ENCODE measurements around the gene GALNT5.

The GALNT5 gene

GRCh38 chr2:157287160-157287559 is 29.7 kb downstream of the GALNT5 start:
- H3K27ac Mint-ChIP-seq: no peak overlapping the region
- no peaks in the 10 kb centered on the region for H3K36me3 Mint-ChIP-seq (ENCODE audit: insufficient read depth)
- ATAC-seq (replicated peaks) (no peak), DNase-seq (no peak)
- H3K4me1 Mint-ChIP-seq (ENCODE audit: low read depth in 2 of 2): no peaks in the 10 kb centered on the region
- no peaks in the 10 kb centered on the region for H3K9me3 Mint-ChIP-seq
- peaks cover 13 to 26% of the 10 kb centered on the region in 2 donors for H3K27me3 Mint-ChIP-seq
- no peak overlapping the region for H3K4me3 Mint-ChIP-seq

GRCh38 chr2:157290525-157290924 is 33.0 kb downstream of the GALNT5 start:
- ATAC-seq (replicated peaks) (no peak), DNase-seq (no peak)
- peaks cover 9 to 13% of the 10 kb centered on the region in 2 donors for H3K27me3 Mint-ChIP-seq
- H3K9me3 Mint-ChIP-seq: no peaks in the 10 kb centered on the region
- no peak overlapping the region for H3K4me3 Mint-ChIP-seq
- no peaks in the 10 kb centered on the region for H3K4me1 Mint-ChIP-seq (ENCODE audit: low read depth in 2 of 2)
- H3K27ac Mint-ChIP-seq: no peak overlapping the region
- H3K36me3 Mint-ChIP-seq (ENCODE audit: insufficient read depth): no peaks in the 10 kb centered on the region

- Mint-ChIP-seq H3K4me1 (ENCODE audit: low read depth in 2 of 2) (no peaks in the 10 kb centered on the region), H3K27ac (no peak overlapping the region)
Observed at GRCh38 chr2:157291018-157291417, 33.5 kb downstream of the GALNT5 start.

DNA sequence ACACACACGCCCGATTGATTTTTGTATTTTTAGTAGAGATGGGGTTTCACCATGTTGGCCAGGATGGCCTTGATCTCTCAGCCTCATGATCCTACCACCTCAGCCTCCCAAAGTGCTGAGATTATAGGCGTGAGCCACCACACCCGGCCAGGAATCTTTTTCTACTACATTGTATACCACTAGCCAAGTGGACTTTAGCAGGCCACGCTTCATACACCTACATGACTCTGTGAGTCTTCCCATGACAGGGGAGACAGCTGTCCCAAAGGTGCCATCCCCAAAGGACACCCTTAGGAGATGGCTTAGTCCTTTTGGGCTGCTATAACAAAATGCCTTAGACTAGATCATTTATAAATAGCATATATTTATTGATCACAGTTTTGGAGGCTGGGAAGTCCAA is 35.3 kb downstream of the GALNT5 start:
- Mint-ChIP-seq H3K9me3 (no peaks in the 10 kb centered on the region), H3K4me3 (no peak overlapping the region), H3K27ac (no peak overlapping the region), H3K4me1 (ENCODE audit: low read depth in 2 of 2) (no peaks in the 10 kb centered on the region), H3K36me3 (ENCODE audit: insufficient read depth) (no peaks in the 10 kb centered on the region), H3K27me3 (peaks cover 11 to 15% of the 10 kb centered on the region in 2 donors)
- no peak for DNase-seq
- no peak for ATAC-seq (replicated peaks)

More at GRCh38 chr2:157291018-157291417, 33.5 kb downstream of the GALNT5 start:
- ATAC-seq (replicated peaks) (no peak), DNase-seq (no peak)
- Mint-ChIP-seq H3K27me3 (peaks cover 9 to 13% of the 10 kb centered on the region in 2 donors), H3K4me3 (no peak overlapping the region), H3K9me3 (no peaks in the 10 kb centered on the region), H3K36me3 (ENCODE audit: insufficient read depth) (no peaks in the 10 kb centered on the region)

GRCh38 chr2:157296490-157296889 is 39.0 kb downstream of the GALNT5 start:
- H3K27me3 Mint-ChIP-seq: peaks cover 8 to 28% of the 10 kb centered on the region in 2 donors
- no peak overlapping the region for H3K4me3 Mint-ChIP-seq
- no peak overlapping the region for H3K27ac Mint-ChIP-seq
- H3K36me3 Mint-ChIP-seq (ENCODE audit: insufficient read depth): no peaks in the 10 kb centered on the region
- no peaks in the 10 kb centered on the region for H3K4me1 Mint-ChIP-seq (ENCODE audit: low read depth in 2 of 2)
- ATAC-seq (replicated peaks) (no peak), DNase-seq (no peak)
- no peaks in the 10 kb centered on the region for H3K9me3 Mint-ChIP-seq

DNA sequence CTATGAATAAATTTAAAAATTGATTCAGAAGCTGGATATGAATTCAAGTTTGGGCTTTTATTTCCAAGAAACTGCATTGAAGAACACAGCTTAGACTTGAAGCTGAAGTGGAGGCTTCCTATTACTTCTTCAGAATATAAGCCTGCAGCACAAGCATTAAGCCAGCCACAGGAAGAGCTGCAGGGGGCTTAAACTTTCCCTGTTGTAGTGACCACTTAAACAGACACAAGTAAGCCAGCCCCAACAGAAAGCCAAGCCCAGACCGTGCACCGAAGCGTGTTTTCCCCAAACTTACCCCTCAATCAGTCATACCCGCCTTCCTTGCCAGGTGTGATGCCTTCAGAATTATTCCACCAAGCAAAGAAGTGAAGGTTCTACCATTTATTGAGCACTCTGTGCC is 39.5 kb downstream of the GALNT5 start:
- DNase-seq (no peak), ATAC-seq (replicated peaks) (no peak)
- H3K27ac Mint-ChIP-seq: no peak overlapping the region
- H3K27me3 Mint-ChIP-seq: peaks cover 8 to 28% of the 10 kb centered on the region in 2 donors
- H3K36me3 Mint-ChIP-seq (ENCODE audit: insufficient read depth): no peaks in the 10 kb centered on the region
- no peaks in the 10 kb centered on the region for H3K9me3 Mint-ChIP-seq
- no peak overlapping the region for H3K4me3 Mint-ChIP-seq
- no peaks in the 10 kb centered on the region for H3K4me1 Mint-ChIP-seq (ENCODE audit: low read depth in 2 of 2)

- Mint-ChIP-seq H3K9me3 (no peaks in the 10 kb centered on the region), H3K4me3 (no peak overlapping the region), H3K27ac (no peak overlapping the region), H3K36me3 (ENCODE audit: insufficient read depth) (no peaks in the 10 kb centered on the region), H3K27me3 (peaks cover 8 to 37% of the 10 kb centered on the region in 2 donors), H3K4me1 (ENCODE audit: low read depth in 2 of 2) (no peaks in the 10 kb centered on the region)
- ATAC-seq (replicated peaks) (no peak), DNase-seq (no peak)
Observed at GRCh38 chr2:157301307-157301706, 43.8 kb downstream of the GALNT5 start.

- no peaks in the 10 kb centered on the region for H3K36me3 Mint-ChIP-seq (ENCODE audit: insufficient read depth)
- peaks cover 1 to 29% of the 10 kb centered on the region in 2 donors for H3K27me3 Mint-ChIP-seq
- no peaks in the 10 kb centered on the region for H3K9me3 Mint-ChIP-seq
- ATAC-seq (replicated peaks) (peak; percentile 76), DNase-seq (peak; percentile 14 to 37 (median 17))
- peaks cover 1 to 7% of the 10 kb centered on the region in 2 donors for H3K4me1 Mint-ChIP-seq (ENCODE audit: low read depth in 2 of 2)
- H3K4me3 Mint-ChIP-seq: no peak overlapping the region
- H3K27ac Mint-ChIP-seq: no peak overlapping the region
Observed at GRCh38 chr2:157302492-157303099, 45.1 kb downstream of the GALNT5 start.

DNA sequence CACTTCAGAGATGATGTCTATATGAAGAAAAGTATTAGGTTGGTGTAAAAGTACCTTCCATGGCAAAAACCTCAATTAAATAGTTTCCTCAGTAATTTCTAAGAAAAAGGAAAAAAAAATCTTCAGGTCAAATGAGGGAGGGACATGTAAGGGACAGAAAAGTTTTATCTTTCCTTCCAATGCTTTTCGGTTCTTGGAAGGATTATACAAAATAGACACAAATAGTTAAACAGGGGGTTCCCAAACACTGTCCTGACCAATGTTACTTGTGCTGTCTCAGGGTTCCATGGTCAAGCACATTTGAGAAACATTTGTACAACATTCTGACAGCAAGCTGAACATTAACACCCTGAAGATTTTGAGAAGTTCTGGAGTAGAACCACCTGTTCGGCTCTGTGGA is 46.1 kb downstream of the GALNT5 start:
- Mint-ChIP-seq H3K27ac (no peak overlapping the region), H3K27me3 (peaks cover 0 to 22% of the 10 kb centered on the region in 2 donors), H3K4me1 (ENCODE audit: low read depth in 2 of 2) (peaks cover 1 to 7% of the 10 kb centered on the region in 2 donors), H3K4me3 (no peak overlapping the region), H3K9me3 (no peaks in the 10 kb centered on the region), H3K36me3 (ENCODE audit: insufficient read depth) (no peaks in the 10 kb centered on the region)
- no peak for DNase-seq
- ATAC-seq (replicated peaks): no peak

GRCh38 chr2:157304811-157305722 is 47.6 kb downstream of the GALNT5 start:
- DNase-seq: no peak
- no peak overlapping the region for H3K27ac Mint-ChIP-seq
- no peaks in the 10 kb centered on the region for H3K36me3 Mint-ChIP-seq (ENCODE audit: insufficient read depth)
- peaks cover 1 to 7% of the 10 kb centered on the region in 2 donors for H3K4me1 Mint-ChIP-seq (ENCODE audit: low read depth in 2 of 2)
- no peaks in the 10 kb centered on the region for H3K9me3 Mint-ChIP-seq
- H3K27me3 Mint-ChIP-seq: peaks cover 11 to 32% of the 10 kb centered on the region in 2 donors
- no peak overlapping the region for H3K4me3 Mint-ChIP-seq
- no peak for ATAC-seq (replicated peaks)

GRCh38 chr2:157305723-157306110 is 48.2 kb downstream of the GALNT5 start:
- H3K27ac Mint-ChIP-seq: no peak overlapping the region
- no peak overlapping the region for H3K4me3 Mint-ChIP-seq
- H3K27me3 Mint-ChIP-seq: peaks cover 11 to 30% of the 10 kb centered on the region in 2 donors
- ATAC-seq (replicated peaks): no peak
- no peak for DNase-seq
- peaks cover 1 to 7% of the 10 kb centered on the region in 2 donors for H3K4me1 Mint-ChIP-seq (ENCODE audit: low read depth in 2 of 2)
- H3K9me3 Mint-ChIP-seq: no peaks in the 10 kb centered on the region
- H3K36me3 Mint-ChIP-seq (ENCODE audit: insufficient read depth): no peaks in the 10 kb centered on the region

- ATAC-seq (replicated peaks) (no peak), DNase-seq (no peak)
- Mint-ChIP-seq H3K4me3 (no peak overlapping the region), H3K36me3 (ENCODE audit: insufficient read depth) (no peaks in the 10 kb centered on the region), H3K4me1 (ENCODE audit: low read depth in 2 of 2) (peaks cover 1 to 7% of the 10 kb centered on the region in 2 donors), H3K27me3 (peaks cover 11 to 35% of the 10 kb centered on the region in 2 donors), H3K27ac (no peak overlapping the region), H3K9me3 (no peaks in the 10 kb centered on the region)
Observed at GRCh38 chr2:157307021-157307420, 49.5 kb downstream of the GALNT5 start.

DNA sequence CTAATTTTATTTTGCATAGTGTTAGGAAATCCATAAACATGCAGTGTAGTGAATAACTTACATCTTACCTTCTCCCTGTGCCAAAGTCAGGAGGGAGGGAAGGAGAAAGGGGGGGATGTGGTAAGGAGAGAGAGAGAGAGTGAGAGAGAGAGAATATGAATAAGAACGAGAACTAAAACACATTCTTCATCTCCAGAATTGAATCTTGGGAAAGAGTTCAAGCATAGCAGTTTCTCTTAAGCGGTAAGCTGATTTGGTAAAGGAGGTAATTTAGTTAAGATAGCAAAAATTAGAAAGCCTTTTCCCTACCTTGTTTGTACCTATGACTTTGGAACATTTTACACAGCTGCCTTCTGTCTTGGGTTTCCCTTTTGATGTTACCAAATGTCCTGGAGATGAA is 52.4 kb downstream of the GALNT5 start:
- Mint-ChIP-seq H3K27ac (no peak overlapping the region), H3K4me3 (no peak overlapping the region), H3K9me3 (no peaks in the 10 kb centered on the region), H3K27me3 (peaks cover 11 to 31% of the 10 kb centered on the region in 2 donors), H3K36me3 (ENCODE audit: insufficient read depth) (no peaks in the 10 kb centered on the region), H3K4me1 (ENCODE audit: low read depth in 2 of 2) (peaks cover 1 to 7% of the 10 kb centered on the region in 2 donors)
- ATAC-seq (replicated peaks): no peak
- DNase-seq: no peak

- DNase-seq (no peak), ATAC-seq (replicated peaks) (no peak)
- H3K4me1 Mint-ChIP-seq (ENCODE audit: low read depth in 2 of 2): peaks cover 0 to 4% of the 10 kb centered on the region in 2 donors
- no peak overlapping the region for H3K27ac Mint-ChIP-seq
- no peak overlapping the region for H3K4me3 Mint-ChIP-seq
- H3K36me3 Mint-ChIP-seq (ENCODE audit: insufficient read depth): no peaks in the 10 kb centered on the region
- H3K9me3 Mint-ChIP-seq: no peaks in the 10 kb centered on the region
- peaks cover 11 to 31% of the 10 kb centered on the region in 2 donors for H3K27me3 Mint-ChIP-seq
Observed at GRCh38 chr2:157311706-157312105, 54.2 kb downstream of the GALNT5 start.
